Measurements from ENCODE around the gene KLK4. TPM values are rescaled to one million over a fixed set of nuclear protein-coding genes. Genes with fewer than 3 reads are reported as not detected.

KLK4 gene
- polyA plus RNA-seq, 1 of the 3 experiments (the other 2 are of a cell fraction), result not detected

- Histone ChIP-seq H3K79me2 (ENCODE audit: insufficient read depth) (no peaks in the 10 kb centered on the region), H3K27ac (ENCODE audit: low read depth in 2 of 2, low read length in 1 of 2) (no peak overlapping the region), H3K27me3 (ENCODE audit: insufficient read depth) (peaks cover 9% of the 10 kb centered on the region; the same call in 1 of the 2 replicates), H3K36me3 (replicated peaks in 1 of 2; ENCODE audit: control insufficient read depth in 1 of 2, insufficient read depth in 2 of 2, low read length in 1 of 2) (no peaks in the 10 kb centered on the region), H3K4me2 (no peak overlapping the region), H3K9me2 (no peaks in the 10 kb centered on the region), H3K9me3 (no peaks in the 10 kb centered on the region), H3K4me1 (ENCODE audit: control insufficient read depth in 1 of 2, insufficient read depth in 2 of 2, low read depth in 1 of 2, low read length in 1 of 2) (no peaks in the 10 kb centered on the region), H4K20me1 (ENCODE audit: insufficient read depth) (no peaks in the 10 kb centered on the region), H3F3A (replicated peaks; ENCODE audit: insufficient read depth) (no peaks in the 10 kb centered on the region), H3K9ac (no peak overlapping the region), H2AFZ (ENCODE audit: low read depth) (no peak overlapping the region), H3K4me3 (ENCODE audit: low read depth in 2 of 2, low read length in 1 of 2) (no peak overlapping the region)
- TF ChIP-seq NRF1 (IDR thresholded peaks at IDR 0.05; ENCODE audit: low read depth, low read length) (no peak), GABPA (IDR thresholded peaks at IDR 0.05; ENCODE audit: low read depth) (no peak), GATA2 (CRISPR knock-in tag; IDR thresholded peaks at IDR 0.05) (no peak), RAD21 (IDR thresholded peaks at IDR 0.05; ENCODE audit: low read length) (no peak), MEF2A (IDR thresholded peaks at IDR 0.05; ENCODE audit: borderline replicate concordance, low read depth) (no peak), RFX5 (IDR thresholded peaks at IDR 0.05; ENCODE audit: low read length) (no peak), RCOR1 (IDR thresholded peaks at IDR 0.05; ENCODE audit: low read length) (no peak), CHD2 (IDR thresholded peaks at IDR 0.05; ENCODE audit: low read length, partially characterized antibody) (no peak), SMC3 (IDR thresholded peaks at IDR 0.05; ENCODE audit: low read depth, low read length) (no peak), FOSL2 (IDR thresholded peaks at IDR 0.05; ENCODE audit: borderline replicate concordance, low read depth) (no peak), FOXM1 (IDR thresholded peaks at IDR 0.05; ENCODE audit: low read depth) (no peak), EP300 (IDR thresholded peaks at IDR 0.05; ENCODE audit: borderline replicate concordance in 1 of 2, low read depth in 1 of 2, low read length in 1 of 2) (no peak)
- ChIA-PET POLR2A (no interaction called here), CTCF (interaction anchor here (1.0 to 1.3 kb wide), 2 partner anchors 20 to 33 kb away, joined by 3 to 4 read pairs; no protein-coding TSS in a partner anchor)
- DNase-seq, result no peak
- 3% methylated on average over 3 of the region's 3 CpGs for WGBS (ENCODE audit: low lambda C conversion rate)
These were observed 21.6 kb downstream of the KLK4 start for GRCh38 chr19:50889638-50890037.

- WGBS (ENCODE audit: low lambda C conversion rate), result 5% methylated on average over 3 of the region's 3 CpGs
These were observed 29.0 kb downstream of the KLK4 start for GRCh38 chr19:50882188-50882587.

More at GRCh38 chr19:50882188-50882587, 29.0 kb downstream of the KLK4 start:
- no peak overlapping the region for H3K4me3 ChIP-seq (ENCODE audit: low read depth in 2 of 2, low read length in 1 of 2)
- no peaks in the 10 kb centered on the region for H3K9me3 ChIP-seq
- no peaks in the 10 kb centered on the region for H3K9me2 ChIP-seq
- H3K4me1 ChIP-seq (ENCODE audit: control insufficient read depth in 1 of 2, insufficient read depth in 2 of 2, low read depth in 1 of 2, low read length in 1 of 2), result no peaks in the 10 kb centered on the region
- CTCF ChIA-PET, result interaction anchor here (0.6 kb wide), 1 partner anchor 45 kb away, joined by 3 read pairs; no protein-coding TSS in a partner anchor
- H3K27ac ChIP-seq (ENCODE audit: low read depth in 2 of 2, low read length in 1 of 2), result no peak overlapping the region
- no peaks in the 10 kb centered on the region for H3K79me2 ChIP-seq (ENCODE audit: insufficient read depth)
- no peak overlapping the region for H3K4me2 ChIP-seq
- H3F3A ChIP-seq (replicated peaks; ENCODE audit: insufficient read depth), result no peaks in the 10 kb centered on the region
- no peak for TF ChIP-seq NFIC (IDR thresholded peaks at IDR 0.05; ENCODE audit: borderline replicate concordance)
- no peak for TF ChIP-seq TCF12 (IDR thresholded peaks at IDR 0.05)
- no peak for TF ChIP-seq ELF1 (IDR thresholded peaks at IDR 0.05)
- TF ChIP-seq YY1 (IDR thresholded peaks at IDR 0.05; ENCODE audit: low read depth), result no peak
- TF ChIP-seq RFX5 (IDR thresholded peaks at IDR 0.05; ENCODE audit: low read length), result no peak
- no peak for TF ChIP-seq RAD21 (IDR thresholded peaks at IDR 0.05; ENCODE audit: low read length)
- TF ChIP-seq MXI1 (IDR thresholded peaks at IDR 0.05; ENCODE audit: low read depth, low read length), result no peak
- TF ChIP-seq RXRA (IDR thresholded peaks at IDR 0.05; ENCODE audit: borderline replicate concordance, low read depth), result no peak
- no peak for TF ChIP-seq FOSL2 (IDR thresholded peaks at IDR 0.05; ENCODE audit: borderline replicate concordance, low read depth)
- TF ChIP-seq TAF1 (IDR thresholded peaks at IDR 0.05; ENCODE audit: borderline replicate concordance, low read depth, low read length), result no peak
- no peak for TF ChIP-seq USF1 (IDR thresholded peaks at IDR 0.05; ENCODE audit: borderline replicate concordance, low read depth)
- TF ChIP-seq FOXJ3 (CRISPR knock-in tag; IDR thresholded peaks at IDR 0.05), result no peak
- TF ChIP-seq FOXM1 (IDR thresholded peaks at IDR 0.05; ENCODE audit: low read depth), result no peak
- no peak for TF ChIP-seq IRF3 (IDR thresholded peaks at IDR 0.05; ENCODE audit: low read depth, low read length)
- no peak for TF ChIP-seq USF2 (IDR thresholded peaks at IDR 0.05; ENCODE audit: borderline replicate concordance, low read depth, low read length)
- TF ChIP-seq, protein P1, sequence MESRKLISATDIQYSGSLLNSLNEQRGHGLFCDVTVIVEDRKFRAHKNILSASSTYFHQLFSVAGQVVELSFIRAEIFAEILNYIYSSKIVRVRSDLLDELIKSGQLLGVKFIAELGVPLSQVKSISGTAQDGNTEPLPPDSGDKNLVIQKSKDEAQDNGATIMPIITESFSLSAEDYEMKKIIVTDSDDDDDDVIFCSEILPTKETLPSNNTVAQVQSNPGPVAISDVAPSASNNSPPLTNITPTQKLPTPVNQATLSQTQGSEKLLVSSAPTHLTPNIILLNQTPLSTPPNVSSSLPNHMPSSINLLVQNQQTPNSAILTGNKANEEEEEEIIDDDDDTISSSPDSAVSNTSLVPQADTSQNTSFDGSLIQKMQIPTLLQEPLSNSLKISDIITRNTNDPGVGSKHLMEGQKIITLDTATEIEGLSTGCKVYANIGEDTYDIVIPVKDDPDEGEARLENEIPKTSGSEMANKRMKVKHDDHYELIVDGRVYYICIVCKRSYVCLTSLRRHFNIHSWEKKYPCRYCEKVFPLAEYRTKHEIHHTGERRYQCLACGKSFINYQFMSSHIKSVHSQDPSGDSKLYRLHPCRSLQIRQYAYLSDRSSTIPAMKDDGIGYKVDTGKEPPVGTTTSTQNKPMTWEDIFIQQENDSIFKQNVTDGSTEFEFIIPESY (IDR thresholded peaks at IDR 0.05; ENCODE audit: borderline replicate concordance, low read depth), result no peak
- no peak overlapping the region for H3K9ac ChIP-seq
- H2AFZ ChIP-seq (ENCODE audit: low read depth), result no peak overlapping the region
- no peak for DNase-seq
- H4K20me1 ChIP-seq (ENCODE audit: insufficient read depth), result no peaks in the 10 kb centered on the region
- POLR2A ChIA-PET, result interaction anchor here (0.6 kb wide), 1 partner anchor 14 kb away, joined by 3 read pairs; no protein-coding TSS in a partner anchor
- no peaks in the 10 kb centered on the region for H3K36me3 ChIP-seq (replicated peaks in 1 of 2; ENCODE audit: control insufficient read depth in 1 of 2, insufficient read depth in 2 of 2, low read length in 1 of 2)
- H3K27me3 ChIP-seq (ENCODE audit: insufficient read depth), result peaks cover 29% of the 10 kb centered on the region; the same call in 1 of the 2 replicates

Measured in SK-N-SH (cell line).